ENCODE results near the gene POLR3A.

- TF ChIP-seq CTCF (IDR thresholded peaks at IDR 0.05) (no peak), POLR2A (IDR thresholded peaks at IDR 0.05) (no peak)
Measured at GRCh38 chr10:78035025-78035424, 5.7 kb upstream of the POLR3A start.

Data from right lobe of liver (tissue), 4 donors.